Upper lobe of left lung (tissue), 6 donors: ENCODE results near the gene SLC12A8. TPM values are rescaled to one million over a fixed set of nuclear protein-coding genes. Genes with fewer than 3 reads are reported as not detected.

Experiments used
- ATAC-seq, 2 donors: fragments of 200-7000 bp; cut with Tn5 transposase; one replicate each; pipeline ENCODE4 v1.9.1; 2022; ENCODE audit warnings: mild to moderate bottlenecking in 2 of 2, moderate library complexity in 2 of 2; ENCODE audit not compliant: low FRiP score in 2 of 2
- DNase-seq, 2 donors: peaks; one replicate each; pipeline ENCODE4 v3.0.0-alpha.2; 2019 to 2020
- H3K27ac ChIP-seq, 4 donors: fragments of 200-600 bp; sonication (generic); one replicate each; pipeline ENCODE4 v1.5.1; 2016 to 2019
- H3K27me3 ChIP-seq, 4 donors: fragments of 200-600 bp; sonication (generic); one replicate each; pipeline ENCODE4 v1.5.1; 2017 to 2019
- H3K36me3 ChIP-seq, 4 donors: fragments of 200-600 bp; sonication (generic); one replicate each; pipeline ENCODE4 v1.5.1; 2016 to 2019
- H3K4me1 ChIP-seq, 4 donors: fragments of 200-600 bp; sonication (generic); one replicate each; pipeline ENCODE4 v1.5.1; 2018 to 2019
- H3K4me3 ChIP-seq, 4 donors: fragments of 200-600 bp; sonication (generic); one replicate each; pipeline ENCODE4 v1.5.1; 2017 to 2019; ENCODE audit warnings: mild to moderate bottlenecking in 2 of 4, moderate library complexity in 1 of 4
- H3K9me3 ChIP-seq, 4 donors: fragments of 200-600 bp; sonication (generic); one replicate each; pipeline ENCODE4 v1.5.1; 2018 to 2019
- EP300 ChIP-seq, 4 donors: sonication (generic); formaldehyde crosslinking; IDR thresholded peaks; one replicate each; pipeline ENCODE4 v1.5.1; 2017; ENCODE audit warnings: antibody characterized with exemption in 4 of 4, control low read depth in 2 of 4
- POLR2A ChIP-seq, 4 donors: fragments of 450-650 bp; IDR thresholded peaks; one replicate each; pipeline ENCODE4 v1.5.1; 2016 to 2017; ENCODE audit warnings: antibody characterized with exemption in 4 of 4, mild to moderate bottlenecking in 2 of 4
- POLR2AphosphoS5 ChIP-seq, 2 donors: sonication (generic); formaldehyde crosslinking; IDR thresholded peaks; one replicate each; pipeline ENCODE4 v1.5.1; 2017; ENCODE audit warnings: antibody characterized with exemption in 2 of 2
- WGBS, 2 donors: methylation state at CpG; one replicate each; pipeline ENCODE4 v1.1.5; 2017 to 2018; 5-methylcytosine and 5-hydroxymethylcytosine counted together
- total RNA-seq, 6 donors: library from RNA; depleted of rRNA in 4 of 6; stranded (reverse); fragments of >200 nt in 4 of 6; gene quantifications; one replicate each; pipeline versions ENCODE4 v1.1.0 to v1.2.1, GENCODE V29; 2016 to 2021
- TF ChIP-seq, protein P1 (sequence below), 6 experiments: fragments of 450-650 bp in 4 of 6; fragments of 200-600 bp in 2 of 6; sonication (generic) in 2 of 6; IDR thresholded peaks; one replicate each; pipeline ENCODE4 v1.5.1; 2016 to 2019; ENCODE audit warnings: antibody characterized with exemption in 6 of 6
- donor health status: DM: no; HTN: no; CAD: no; lungs with moderate emphysema.
- donor health status: DM: no; HTN: yes; CAD: no; lungs with severe emphysema.

The SLC12A8 gene
- total RNA-seq, 6 donors from 2014 or later: 6.7 to 34.6 (median 15.0) TPM

DNA sequence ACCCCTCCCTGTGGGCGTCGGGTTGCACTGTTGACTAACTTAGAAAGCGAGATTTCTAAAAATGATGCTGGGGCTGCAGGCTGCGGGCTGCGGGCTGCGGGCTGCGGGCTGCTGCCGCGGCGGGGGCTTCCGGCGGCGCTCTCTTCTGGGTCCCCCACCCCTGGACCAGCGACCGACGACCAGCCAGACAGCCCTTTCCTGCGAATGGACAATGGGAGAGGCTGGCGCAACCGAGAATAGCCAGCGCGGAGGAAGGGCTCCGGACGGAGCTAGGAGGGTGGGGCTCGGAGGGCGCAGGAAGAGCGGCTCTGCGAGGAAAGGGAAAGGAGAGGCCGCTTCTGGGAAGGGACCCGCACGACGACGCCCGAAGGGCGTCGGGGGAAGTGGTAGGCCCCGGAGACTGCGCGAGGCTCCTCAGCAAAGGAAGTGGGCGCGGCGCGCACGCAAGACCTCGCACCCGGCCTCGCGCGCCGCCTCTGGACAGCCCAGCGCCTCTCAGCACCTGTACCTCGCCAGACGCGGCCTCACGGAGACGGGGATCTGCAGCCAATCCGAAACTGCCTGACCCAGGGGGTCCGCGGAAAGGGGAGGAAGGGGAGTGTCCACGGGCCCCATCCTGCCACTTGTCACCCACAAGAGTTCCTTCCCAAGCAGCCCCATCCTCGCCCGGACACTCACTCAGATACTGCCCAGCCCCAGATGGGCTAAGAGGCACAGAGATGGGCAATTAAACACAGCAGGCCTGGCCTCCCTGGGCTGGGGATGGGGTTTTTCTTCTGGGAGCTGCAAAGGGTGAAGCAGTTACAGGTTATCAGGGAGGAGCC, 70.7 kb downstream of the SLC12A8 start:
- peak; percentile 78 to 94 for DNase-seq
- H3K4me1 ChIP-seq: peaks cover 40 to 52% (median 41%) of the 10 kb centered on the region in 4 donors
- peak overlapping the region in 3 of 4 donors; percentile 29 to 53 (median 38) for H3K4me3 ChIP-seq
- H3K27me3 ChIP-seq: no peaks in the 10 kb centered on the region
- ATAC-seq: peak; percentile 57 to 72
- no peaks in the 10 kb centered on the region for H3K9me3 ChIP-seq
- no peaks in the 10 kb centered on the region for H3K36me3 ChIP-seq
- 5% methylated on average over 43 to 53 of the region's 61 CpGs for WGBS, 2 donors
- H3K27ac ChIP-seq: peak overlapping the region; percentile 65 to 81 (median 76)
- TF ChIP-seq POLR2AphosphoS5 (IDR thresholded peaks at IDR 0.05) (peak; percentile 70 to 72), EP300 (IDR thresholded peaks at IDR 0.05) (peak in 2 of 4 donors; percentile 40 to 69), POLR2A (IDR thresholded peaks at IDR 0.05) (peak in 1 of 4 donors; percentile 48)
- TF ChIP-seq, protein P1, sequence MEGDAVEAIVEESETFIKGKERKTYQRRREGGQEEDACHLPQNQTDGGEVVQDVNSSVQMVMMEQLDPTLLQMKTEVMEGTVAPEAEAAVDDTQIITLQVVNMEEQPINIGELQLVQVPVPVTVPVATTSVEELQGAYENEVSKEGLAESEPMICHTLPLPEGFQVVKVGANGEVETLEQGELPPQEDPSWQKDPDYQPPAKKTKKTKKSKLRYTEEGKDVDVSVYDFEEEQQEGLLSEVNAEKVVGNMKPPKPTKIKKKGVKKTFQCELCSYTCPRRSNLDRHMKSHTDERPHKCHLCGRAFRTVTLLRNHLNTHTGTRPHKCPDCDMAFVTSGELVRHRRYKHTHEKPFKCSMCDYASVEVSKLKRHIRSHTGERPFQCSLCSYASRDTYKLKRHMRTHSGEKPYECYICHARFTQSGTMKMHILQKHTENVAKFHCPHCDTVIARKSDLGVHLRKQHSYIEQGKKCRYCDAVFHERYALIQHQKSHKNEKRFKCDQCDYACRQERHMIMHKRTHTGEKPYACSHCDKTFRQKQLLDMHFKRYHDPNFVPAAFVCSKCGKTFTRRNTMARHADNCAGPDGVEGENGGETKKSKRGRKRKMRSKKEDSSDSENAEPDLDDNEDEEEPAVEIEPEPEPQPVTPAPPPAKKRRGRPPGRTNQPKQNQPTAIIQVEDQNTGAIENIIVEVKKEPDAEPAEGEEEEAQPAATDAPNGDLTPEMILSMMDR (IDR thresholded peaks at IDR 0.05): peak; percentile 35 to 52 (median 44)

- peak overlapping the region in 3 of 4 donors; percentile 29 to 53 (median 38) for H3K4me3 ChIP-seq
- WGBS, 2 donors: 58 to 67% methylated on average over 16 to 19 of the region's 19 CpGs
- no peaks in the 10 kb centered on the region for H3K9me3 ChIP-seq
- no peak for ATAC-seq
- peaks cover 39 to 48% (median 41%) of the 10 kb centered on the region in 4 donors for H3K4me1 ChIP-seq
- peak overlapping the region; percentile 65 to 81 (median 76) for H3K27ac ChIP-seq
- DNase-seq: no peak
- H3K36me3 ChIP-seq: no peaks in the 10 kb centered on the region
- H3K27me3 ChIP-seq: no peaks in the 10 kb centered on the region
- TF ChIP-seq EP300 (IDR thresholded peaks at IDR 0.05) (no peak), POLR2AphosphoS5 (IDR thresholded peaks at IDR 0.05) (no peak), POLR2A (IDR thresholded peaks at IDR 0.05) (no peak)
- TF ChIP-seq, protein P1 (IDR thresholded peaks at IDR 0.05): no peak
Observed at GRCh38 chr3:125140818-125141595, 71.5 kb downstream of the SLC12A8 start.

GRCh38 chr3:125140011-125140817, 72.3 kb downstream of the SLC12A8 start:
- no peak for TF ChIP-seq POLR2A (IDR thresholded peaks at IDR 0.05)
- no peak for TF ChIP-seq EP300 (IDR thresholded peaks at IDR 0.05)
- TF ChIP-seq, protein P1 (IDR thresholded peaks at IDR 0.05): no peak
- TF ChIP-seq POLR2AphosphoS5 (IDR thresholded peaks at IDR 0.05): no peak
- no peak for ATAC-seq
- DNase-seq: no peak
- H3K27ac ChIP-seq: peak overlapping the region in 3 of 4 donors; percentile 72 to 81 (median 80)
- no peaks in the 10 kb centered on the region for H3K27me3 ChIP-seq
- peaks cover 39 to 48% (median 40%) of the 10 kb centered on the region in 4 donors for H3K4me1 ChIP-seq
- H3K4me3 ChIP-seq: no peak overlapping the region
- H3K36me3 ChIP-seq: no peaks in the 10 kb centered on the region
- 94 to 96% methylated on average over 6 to 12 of the region's 12 CpGs for WGBS, 2 donors
- H3K9me3 ChIP-seq: no peaks in the 10 kb centered on the region

GRCh38 chr3:125139386-125139785, 73.2 kb downstream of the SLC12A8 start:
- no peaks in the 10 kb centered on the region for H3K36me3 ChIP-seq
- no peaks in the 10 kb centered on the region for H3K27me3 ChIP-seq
- WGBS, 2 donors: 100% methylated on average over 1 to 4 of the region's 4 CpGs
- DNase-seq (no peak), ATAC-seq (no peak)
- peaks cover 31 to 44% (median 35%) of the 10 kb centered on the region in 4 donors for H3K4me1 ChIP-seq
- no peaks in the 10 kb centered on the region for H3K9me3 ChIP-seq
- H3K27ac ChIP-seq: no peak overlapping the region
- H3K4me3 ChIP-seq: no peak overlapping the region
- TF ChIP-seq, protein P1 (IDR thresholded peaks at IDR 0.05): no peak
- TF ChIP-seq EP300 (IDR thresholded peaks at IDR 0.05): no peak
- no peak for TF ChIP-seq POLR2A (IDR thresholded peaks at IDR 0.05)
- TF ChIP-seq POLR2AphosphoS5 (IDR thresholded peaks at IDR 0.05): no peak
